Measurements from ENCODE around the gene CLNK. TPM values are rescaled to one million over a fixed set of nuclear protein-coding genes. Genes with fewer than 3 reads are reported as not detected.

Gene CLNK
- total and polyA plus RNA-seq, 8 donors, result 0.08 to 2.7 (median 0.72) TPM; not detected in 4

DNA sequence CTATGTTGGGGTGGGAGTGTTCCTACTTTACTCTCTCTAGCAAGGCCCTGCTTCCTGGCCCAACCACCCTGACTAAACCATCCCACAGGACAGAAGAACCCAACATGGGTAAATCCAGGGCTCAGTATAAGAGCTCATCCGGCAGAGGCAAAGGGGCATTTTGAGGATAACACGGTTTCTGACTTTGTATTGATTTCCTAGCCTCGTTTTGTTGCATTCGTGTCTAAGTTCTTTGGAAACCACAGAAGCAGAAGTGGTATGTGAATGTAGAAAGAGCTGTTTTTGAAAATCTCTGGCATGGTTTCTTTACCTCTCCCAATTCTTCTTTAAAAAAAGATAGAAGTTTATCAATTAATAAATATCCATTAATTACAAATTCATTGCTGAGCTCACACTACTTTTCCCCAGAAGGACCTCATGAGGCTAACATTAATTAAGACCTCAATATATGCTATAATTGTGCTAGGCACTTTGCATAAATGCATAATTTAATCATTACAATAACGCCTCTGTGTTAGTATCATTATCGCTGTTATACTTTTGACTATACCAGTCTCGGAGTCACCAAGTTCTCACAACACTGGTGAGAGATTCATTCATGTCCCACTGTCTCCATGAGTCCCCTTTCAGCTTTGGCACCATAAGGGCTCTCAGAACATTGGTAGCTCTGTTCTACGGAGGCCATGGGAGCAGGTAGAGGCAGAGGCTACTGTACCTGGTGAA, 5.8 kb upstream of the CLNK start:
- TF ChIP-seq, protein P1, sequence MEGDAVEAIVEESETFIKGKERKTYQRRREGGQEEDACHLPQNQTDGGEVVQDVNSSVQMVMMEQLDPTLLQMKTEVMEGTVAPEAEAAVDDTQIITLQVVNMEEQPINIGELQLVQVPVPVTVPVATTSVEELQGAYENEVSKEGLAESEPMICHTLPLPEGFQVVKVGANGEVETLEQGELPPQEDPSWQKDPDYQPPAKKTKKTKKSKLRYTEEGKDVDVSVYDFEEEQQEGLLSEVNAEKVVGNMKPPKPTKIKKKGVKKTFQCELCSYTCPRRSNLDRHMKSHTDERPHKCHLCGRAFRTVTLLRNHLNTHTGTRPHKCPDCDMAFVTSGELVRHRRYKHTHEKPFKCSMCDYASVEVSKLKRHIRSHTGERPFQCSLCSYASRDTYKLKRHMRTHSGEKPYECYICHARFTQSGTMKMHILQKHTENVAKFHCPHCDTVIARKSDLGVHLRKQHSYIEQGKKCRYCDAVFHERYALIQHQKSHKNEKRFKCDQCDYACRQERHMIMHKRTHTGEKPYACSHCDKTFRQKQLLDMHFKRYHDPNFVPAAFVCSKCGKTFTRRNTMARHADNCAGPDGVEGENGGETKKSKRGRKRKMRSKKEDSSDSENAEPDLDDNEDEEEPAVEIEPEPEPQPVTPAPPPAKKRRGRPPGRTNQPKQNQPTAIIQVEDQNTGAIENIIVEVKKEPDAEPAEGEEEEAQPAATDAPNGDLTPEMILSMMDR (IDR thresholded peaks at IDR 0.05), result no peak
- TF ChIP-seq POLR2A (IDR thresholded peaks at IDR 0.05), result no peak
- no peak for TF ChIP-seq EP300 (IDR thresholded peaks at IDR 0.05)
- TF ChIP-seq POLR2AphosphoS5 (IDR thresholded peaks at IDR 0.05), result no peak
- intact Hi-C loops (cut with DNase I; ENCODE audit: low total_unique reads), result no loop called here
- Histone ChIP-seq H3K4me1 (peaks cover 0 to 10% (median 7%) of the 10 kb centered on the region in 4 donors), H3K36me3 (no peaks in the 10 kb centered on the region), H3K9me3 (no peaks in the 10 kb centered on the region), H3K27me3 (no peaks in the 10 kb centered on the region), H3K4me3 (no peak overlapping the region), H3K27ac (no peak overlapping the region)
- 85 to 93% (median 90%) methylated on average over 8 of the region's 8 CpGs for WGBS, 5 donors
- DNase-seq, result no peak

DNA sequence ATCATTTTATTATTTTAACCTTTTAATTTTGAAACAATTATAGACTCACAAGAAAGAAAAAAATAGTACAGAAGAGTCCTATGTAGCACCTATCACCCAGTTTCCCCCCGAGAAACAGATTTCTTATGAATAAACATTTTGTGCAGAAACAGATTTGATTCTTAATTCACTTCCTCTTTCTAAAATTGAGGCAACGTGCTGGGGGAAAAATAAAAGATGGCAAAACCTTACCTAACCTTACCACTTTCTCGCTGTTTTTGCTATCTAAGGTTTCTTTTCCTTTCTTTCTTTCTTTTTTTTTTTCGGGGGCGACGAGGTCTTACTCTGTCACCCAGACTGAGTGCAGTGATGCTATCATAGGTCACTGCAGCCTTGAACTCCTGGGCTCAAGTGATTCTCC, 4.3 kb upstream of the CLNK start:
- no peak for DNase-seq
- TF ChIP-seq, protein P1 (IDR thresholded peaks at IDR 0.05), result no peak
- TF ChIP-seq POLR2AphosphoS5 (IDR thresholded peaks at IDR 0.05) (no peak), EP300 (IDR thresholded peaks at IDR 0.05) (no peak), POLR2A (IDR thresholded peaks at IDR 0.05) (no peak)
- Histone ChIP-seq H3K27ac (no peak overlapping the region), H3K36me3 (no peaks in the 10 kb centered on the region), H3K9me3 (no peaks in the 10 kb centered on the region), H3K4me3 (no peak overlapping the region), H3K27me3 (no peaks in the 10 kb centered on the region), H3K4me1 (peaks cover 0 to 5% (median 4%) of the 10 kb centered on the region in 4 donors)
- intact Hi-C loops (cut with DNase I; ENCODE audit: low total_unique reads), result no loop called here
- WGBS, 5 donors, result 67 to 85% (median 70%) methylated on average over 6 of the region's 6 CpGs

DNA sequence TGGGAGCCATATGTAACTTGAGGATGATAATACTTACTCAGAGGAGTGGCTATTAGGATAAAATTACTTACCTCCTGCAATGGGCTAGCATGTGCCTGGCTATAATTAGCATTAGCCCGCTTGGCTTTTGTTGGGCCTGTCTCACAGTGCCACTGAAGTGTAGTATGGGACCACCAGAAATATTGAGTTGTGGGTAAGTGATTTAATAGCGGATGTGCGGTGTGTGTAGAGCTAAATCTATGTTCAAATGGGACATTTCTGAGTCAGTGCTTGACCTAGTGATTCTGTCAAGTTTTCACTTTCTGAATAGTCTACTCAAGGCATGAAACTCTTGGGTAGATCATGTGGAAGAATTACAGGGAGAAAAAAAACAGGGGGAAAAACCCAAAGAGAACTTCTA, 3.5 kb upstream of the CLNK start:
- Histone ChIP-seq H3K9me3 (no peaks in the 10 kb centered on the region), H3K27me3 (no peaks in the 10 kb centered on the region), H3K4me1 (no peaks in the 10 kb centered on the region), H3K36me3 (no peaks in the 10 kb centered on the region), H3K4me3 (no peak overlapping the region), H3K27ac (no peak overlapping the region)
- TF ChIP-seq, protein P1 (IDR thresholded peaks at IDR 0.05), result no peak
- TF ChIP-seq POLR2AphosphoS5 (IDR thresholded peaks at IDR 0.05), result no peak
- no peak for TF ChIP-seq POLR2A (IDR thresholded peaks at IDR 0.05)
- no peak for TF ChIP-seq EP300 (IDR thresholded peaks at IDR 0.05)
- no peak for DNase-seq
- 94 to 100% (median 96%) methylated on average over 3 of the region's 3 CpGs for WGBS, 5 donors
- intact Hi-C loops (cut with DNase I; ENCODE audit: low total_unique reads), result no loop called here

DNA sequence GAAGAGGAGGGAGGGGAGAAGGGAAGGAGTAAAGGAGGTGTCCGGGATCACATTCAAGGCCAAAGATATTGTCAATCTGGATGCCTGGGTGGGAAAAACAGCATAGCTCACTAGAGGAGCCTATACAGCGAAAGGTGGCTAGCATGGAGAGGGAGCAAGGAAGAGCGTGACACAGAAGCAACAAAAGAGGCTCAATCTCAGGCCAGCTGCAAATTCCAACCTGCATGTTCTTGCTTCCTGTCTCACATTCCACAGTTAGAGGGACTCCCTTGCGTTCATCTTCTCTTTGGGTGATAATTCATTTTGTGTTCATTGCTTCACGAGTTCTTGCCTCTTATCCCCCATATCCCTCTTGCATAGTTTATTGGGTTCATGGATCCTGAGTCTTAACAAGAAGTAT, 3.0 kb upstream of the CLNK start:
- TF ChIP-seq POLR2A (IDR thresholded peaks at IDR 0.05) (no peak), EP300 (IDR thresholded peaks at IDR 0.05) (no peak), POLR2AphosphoS5 (IDR thresholded peaks at IDR 0.05) (no peak)
- TF ChIP-seq, protein P1 (IDR thresholded peaks at IDR 0.05), result no peak
- no peak for DNase-seq
- H3K27me3 ChIP-seq, result no peaks in the 10 kb centered on the region
- no peaks in the 10 kb centered on the region for H3K4me1 ChIP-seq
- intact Hi-C loops (cut with DNase I; ENCODE audit: low total_unique reads), result no loop called here
- WGBS, 5 donors, result 84 to 93% (median 85%) methylated on average over 5 of the region's 5 CpGs
- H3K4me3 ChIP-seq, result no peak overlapping the region
- H3K36me3 ChIP-seq, result no peaks in the 10 kb centered on the region
- no peaks in the 10 kb centered on the region for H3K9me3 ChIP-seq
- no peak overlapping the region for H3K27ac ChIP-seq
